Nephron progenitor cell (in vitro differentiated cells): ENCODE measurements around the gene ERP29.
"Not testable (repeated sequence)": the region's sequence is repeated elsewhere in the genome, so short reads cannot be mapped to it uniquely, and the experiment has no call there.

ENCODE experiments used
- DNase-seq: peaks from one replicate; pipeline ENCODE4 v3.0.0; 2021
- H3K27ac Mint-ChIP-seq: 2 replicates; pipeline ENCODE4 v1.8.0; 2021; ENCODE audit warnings: mild to moderate bottlenecking, moderate library complexity, mixed read lengths
- H3K27me3 Mint-ChIP-seq: 2 replicates; pipeline ENCODE4 v1.8.0; 2021; ENCODE audit warnings: mild to moderate bottlenecking, low read depth, mixed read lengths; ENCODE audit not compliant: poor library complexity
- H3K36me3 Mint-ChIP-seq: 2 replicates; pipeline ENCODE4 v1.8.0; 2021; ENCODE audit warnings: low read depth, mixed read lengths
- H3K4me1 Mint-ChIP-seq: 2 replicates; pipeline ENCODE4 v1.8.0; 2021; ENCODE audit warnings: mixed read lengths
- H3K4me3 Mint-ChIP-seq: 2 replicates; pipeline ENCODE4 v1.8.0; 2021; ENCODE audit warnings: mild to moderate bottlenecking, moderate library complexity, mixed read lengths
- H3K9me3 Mint-ChIP-seq: 2 replicates; pipeline ENCODE4 v1.8.0; 2021; ENCODE audit warnings: mild to moderate bottlenecking, moderate library complexity, mixed read lengths
- CTCF ChIP-seq: fragments of 200-600 bp; sonication (generic); IDR thresholded peaks from 2 replicates; pipeline ENCODE4 v1.5.0; 2021; ENCODE audit warnings: antibody characterized with exemption

Gene ERP29

GRCh38 chr12:111991946-111992345, 21.3 kb upstream of the ERP29 start:
- H3K4me3 Mint-ChIP-seq, result no peak overlapping the region
- peaks cover 28% of the 10 kb centered on the region for H3K36me3 Mint-ChIP-seq
- no peaks in the 10 kb centered on the region for H3K9me3 Mint-ChIP-seq
- no peak overlapping the region for H3K27ac Mint-ChIP-seq
- no peak for DNase-seq
- H3K4me1 Mint-ChIP-seq, result no peaks in the 10 kb centered on the region
- TF ChIP-seq CTCF, result no peak
- no peaks in the 10 kb centered on the region for H3K27me3 Mint-ChIP-seq

- no peak overlapping the region for H3K27ac Mint-ChIP-seq
- H3K9me3 Mint-ChIP-seq, result no peaks in the 10 kb centered on the region
- no peaks in the 10 kb centered on the region for H3K27me3 Mint-ChIP-seq
- H3K4me3 Mint-ChIP-seq, result no peak overlapping the region
- DNase-seq, result no peak
- TF ChIP-seq CTCF, result no peak
- no peaks in the 10 kb centered on the region for H3K4me1 Mint-ChIP-seq
- H3K36me3 Mint-ChIP-seq, result peaks cover 27% of the 10 kb centered on the region
Observed at GRCh38 chr12:111992464-111992863, 20.8 kb upstream of the ERP29 start.

GRCh38 chr12:111993292-111994150, 19.7 kb upstream of the ERP29 start:
- Mint-ChIP-seq H3K36me3 (peaks cover 20% of the 10 kb centered on the region), H3K4me3 (no peak overlapping the region), H3K4me1 (no peaks in the 10 kb centered on the region), H3K27ac (no peak overlapping the region), H3K9me3 (no peaks in the 10 kb centered on the region), H3K27me3 (no peaks in the 10 kb centered on the region)
- no peak for DNase-seq
- TF ChIP-seq CTCF, result no peak

- peaks cover 14% of the 10 kb centered on the region for H3K36me3 Mint-ChIP-seq
- not testable (repeated sequence) for H3K27me3 Mint-ChIP-seq, DNase-seq, H3K27ac Mint-ChIP-seq, H3K9me3 Mint-ChIP-seq, H3K4me1 Mint-ChIP-seq, H3K4me3 Mint-ChIP-seq
Observed at GRCh38 chr12:111994211-111995111, 18.8 kb upstream of the ERP29 start.

- Mint-ChIP-seq H3K4me1 (no peaks in the 10 kb centered on the region), H3K4me3 (no peak overlapping the region), H3K27ac (no peak overlapping the region), H3K9me3 (no peaks in the 10 kb centered on the region), H3K36me3 (peaks cover 4% of the 10 kb centered on the region), H3K27me3 (no peaks in the 10 kb centered on the region)
- no peak for TF ChIP-seq CTCF
- no peak for DNase-seq
Observed at GRCh38 chr12:111995782-111996480, 17.3 kb upstream of the ERP29 start.

- Mint-ChIP-seq H3K27me3 (no peaks in the 10 kb centered on the region), H3K9me3 (no peaks in the 10 kb centered on the region), H3K27ac (no peak overlapping the region), H3K4me1 (no peaks in the 10 kb centered on the region), H3K4me3 (no peak overlapping the region), H3K36me3 (no peaks in the 10 kb centered on the region)
- TF ChIP-seq CTCF, result no peak
- no peak for DNase-seq
Observed at GRCh38 chr12:111997300-111997699, 15.9 kb upstream of the ERP29 start.
